DMS 273 treated with DMSO at 0.1 percent for 48 hours (cell line): ENCODE results near the gene COQ8A.
"Not testable (repeated sequence)": the region's sequence is repeated elsewhere in the genome, so short reads cannot be mapped to it uniquely, and the experiment has no call there.

ENCODE experiments used
- DNase-seq: peaks from one replicate; lab custom pipeline; 2025; lab: John Stamatoyannopoulos, UW

The COQ8A gene

DNA sequence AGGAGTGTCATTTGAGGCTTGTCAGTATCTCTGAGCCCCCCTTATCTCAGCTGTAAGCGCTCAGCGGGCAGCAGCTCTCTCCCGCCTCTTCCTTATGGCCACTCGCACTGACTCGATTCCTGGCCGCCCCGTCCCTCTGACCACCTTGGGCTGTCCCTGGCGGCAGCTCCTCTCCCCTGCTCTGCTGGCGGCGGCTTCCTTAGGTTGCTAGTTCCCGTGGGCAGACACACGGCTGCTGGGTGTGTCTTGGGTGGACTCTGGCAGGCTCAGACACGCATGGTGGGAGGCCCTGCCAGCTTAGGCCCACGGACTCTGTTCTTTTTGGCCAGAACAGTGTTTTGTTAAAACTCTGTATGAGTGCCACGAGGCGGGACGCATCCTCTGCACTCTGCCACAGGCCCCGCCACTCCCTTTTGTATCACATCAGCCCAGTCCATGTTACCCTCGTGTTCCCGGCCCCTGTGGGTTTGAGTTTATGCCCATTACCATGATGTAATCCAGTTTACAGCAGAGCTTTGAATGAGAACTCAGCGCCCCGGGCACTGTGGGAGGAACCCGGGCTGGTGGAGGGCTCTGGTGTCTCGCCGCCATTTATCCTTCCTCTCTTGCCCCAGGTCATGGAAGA lies 45.9 kb downstream of the COQ8A start:
- DNase-seq = no peak

DNA sequence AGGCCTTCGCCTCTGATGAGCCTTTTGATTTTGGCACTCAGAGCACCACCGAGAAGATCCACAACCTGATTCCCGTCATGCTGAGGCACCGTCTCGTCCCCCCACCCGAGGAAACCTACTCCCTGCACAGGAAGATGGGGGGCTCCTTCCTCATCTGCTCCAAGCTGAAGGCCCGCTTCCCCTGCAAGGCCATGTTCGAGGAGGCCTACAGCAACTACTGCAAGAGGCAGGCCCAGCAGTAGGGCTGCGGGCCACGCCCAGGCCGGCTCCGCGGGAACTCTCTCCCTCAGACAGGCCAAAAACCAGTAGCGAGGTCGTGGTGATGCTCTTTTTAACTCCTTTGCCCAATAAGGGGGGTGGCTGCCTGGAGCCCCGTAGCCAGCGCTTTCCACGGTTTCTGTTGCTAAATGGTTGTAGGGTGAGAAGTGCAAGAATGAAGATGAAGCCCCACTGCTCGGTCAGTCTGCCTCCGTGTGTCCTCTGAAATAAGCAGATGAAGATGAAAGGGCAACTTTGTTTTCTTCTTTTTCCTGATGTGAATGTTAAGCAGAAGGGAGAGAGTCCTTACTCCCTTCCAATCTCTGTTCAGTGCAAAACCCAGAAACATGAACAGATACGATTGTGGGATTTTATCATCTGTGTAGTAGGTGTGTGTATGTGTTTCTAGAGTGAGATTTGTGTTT lies 46.5 kb downstream of the COQ8A start:
- DNase-seq = no peak

DNA sequence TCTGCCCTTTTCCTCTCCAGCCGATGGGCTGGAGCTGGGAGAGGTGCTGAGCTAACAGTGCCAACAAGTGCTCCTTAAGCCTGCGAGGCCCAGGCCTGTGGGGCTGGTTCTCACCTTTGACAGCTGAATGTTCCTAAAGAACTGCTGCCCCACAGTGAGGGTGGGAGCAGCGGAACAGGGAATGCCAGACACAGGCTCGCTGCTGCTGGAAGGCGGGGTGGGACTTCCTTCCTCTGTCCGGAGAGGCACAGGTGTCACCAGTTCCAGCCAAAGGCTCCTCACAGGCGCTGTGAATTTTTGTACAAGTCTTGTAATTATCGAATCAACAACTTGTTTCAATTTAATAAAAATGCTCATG lies 47.1 kb downstream of the COQ8A start:
- no peak for DNase-seq

DNA sequence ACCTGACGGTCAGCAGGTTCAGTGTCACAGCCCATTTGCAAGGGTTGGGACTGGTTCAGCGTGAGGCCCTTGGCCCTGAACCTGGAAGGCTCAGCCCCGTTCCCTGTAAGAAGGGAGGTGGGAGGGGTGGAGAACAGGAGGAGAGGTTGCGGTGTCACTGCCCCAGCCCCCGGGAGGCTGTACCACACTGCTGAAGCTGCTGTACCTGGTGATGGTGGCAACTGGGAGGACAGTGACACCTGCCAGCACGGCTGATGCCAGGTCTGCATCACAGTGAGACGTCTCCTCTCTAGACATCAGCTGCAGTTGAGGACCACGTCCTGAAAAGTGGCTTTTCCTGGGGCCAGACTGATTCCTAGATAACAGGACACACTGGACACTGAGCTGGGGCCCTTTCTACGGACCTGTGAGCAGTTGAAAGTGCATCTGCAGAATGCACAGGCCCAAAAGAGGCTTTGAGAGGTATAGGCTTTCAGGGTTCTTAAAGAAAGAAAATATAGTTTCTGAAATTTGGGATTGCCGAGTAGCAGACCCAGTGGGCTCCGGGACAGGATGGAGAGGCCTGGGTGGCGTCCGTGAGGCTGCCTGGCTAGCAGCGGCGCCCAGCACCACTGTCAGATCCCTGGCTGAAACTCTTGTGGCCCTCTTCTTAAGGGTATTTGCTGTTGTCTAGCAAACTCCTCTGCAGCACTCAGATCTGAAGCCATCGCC lies 47.7 kb downstream of the COQ8A start:
- no peak for DNase-seq

DNA sequence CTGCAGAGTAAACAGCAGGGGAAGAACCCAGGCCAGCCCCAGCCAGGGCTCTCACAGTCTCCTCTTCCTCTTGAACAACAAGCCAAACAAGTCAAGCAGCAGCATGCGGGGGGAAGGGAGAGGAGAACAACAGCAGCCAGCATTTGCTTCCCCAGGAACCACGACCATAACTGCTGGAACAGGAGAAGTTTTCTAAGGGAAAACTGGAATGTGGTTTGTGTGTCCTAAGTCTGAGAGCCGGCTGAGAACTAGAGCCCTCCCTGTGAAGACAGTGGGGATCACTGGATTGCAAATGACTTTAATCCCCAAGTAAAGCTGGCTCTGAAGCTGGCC lies 48.2 kb downstream of the COQ8A start:
- DNase-seq = no peak

DNA sequence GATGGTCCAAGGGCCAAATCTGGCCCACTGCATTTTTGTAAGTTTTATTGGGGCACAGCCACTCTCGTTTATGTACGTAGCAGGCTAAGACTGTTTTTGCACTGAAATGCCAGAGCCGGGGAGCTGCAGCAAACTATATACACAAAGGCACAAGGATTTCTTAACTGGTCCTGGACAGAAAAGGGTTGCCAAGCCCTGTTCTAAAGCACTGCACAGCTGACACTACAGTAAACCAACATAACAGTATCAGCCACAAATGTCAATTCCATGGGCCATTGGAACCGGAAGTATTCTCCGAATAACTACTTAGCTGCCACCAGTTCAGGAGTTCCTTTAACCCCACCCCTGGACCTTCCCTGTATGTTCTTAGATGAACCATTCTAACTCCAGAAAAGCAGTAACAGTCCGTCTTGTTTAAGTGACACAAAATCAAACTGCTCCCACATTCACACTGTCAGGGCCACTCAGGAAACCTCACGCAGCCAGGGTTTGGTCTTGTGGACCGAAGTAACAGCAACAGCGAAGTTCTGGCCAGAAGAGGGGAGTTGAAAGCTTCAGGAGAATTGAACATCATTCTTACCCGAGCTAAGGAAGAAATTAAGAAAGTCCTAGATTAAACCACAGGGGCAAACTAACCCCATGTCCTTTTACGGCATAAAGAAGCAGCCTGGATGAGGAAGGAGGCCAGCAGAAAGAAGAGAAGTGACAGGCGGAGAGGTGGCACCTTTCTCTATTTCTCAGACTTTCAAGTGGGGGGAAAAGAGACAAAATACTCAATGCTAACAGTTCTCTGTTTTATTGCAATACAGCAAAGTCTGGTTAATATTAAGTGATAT lies 49.2 kb downstream of the COQ8A start:
- DNase-seq = no peak

DNA sequence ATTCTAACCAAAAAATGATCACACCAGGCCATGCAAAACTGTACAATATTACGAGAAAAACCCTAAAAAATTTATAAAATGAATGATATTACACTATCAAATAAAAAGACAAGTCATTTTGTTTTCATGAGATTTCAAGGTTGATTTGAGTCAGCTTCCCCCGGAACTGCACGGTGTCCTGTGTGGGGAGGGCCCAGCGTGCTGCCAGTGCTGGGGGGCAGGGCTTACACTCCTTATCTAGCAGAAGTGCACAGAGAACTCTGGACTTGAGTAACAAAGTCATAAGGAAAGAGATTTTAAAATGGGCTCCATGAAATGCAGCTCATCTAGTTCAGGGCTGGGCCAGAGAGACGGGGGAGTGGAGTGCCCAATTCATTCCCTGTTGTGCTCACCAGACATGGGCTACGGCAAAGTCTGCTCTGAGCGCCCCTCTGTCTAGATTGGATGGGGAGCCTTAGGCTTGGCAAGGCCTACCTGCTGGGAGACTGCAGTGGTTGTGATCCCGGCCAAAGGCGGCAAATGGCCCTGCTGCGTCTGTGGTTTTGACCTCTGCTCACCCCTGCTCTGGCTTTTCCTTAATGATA lies 50.1 kb downstream of the COQ8A start:
- DNase-seq = no peak

DNA sequence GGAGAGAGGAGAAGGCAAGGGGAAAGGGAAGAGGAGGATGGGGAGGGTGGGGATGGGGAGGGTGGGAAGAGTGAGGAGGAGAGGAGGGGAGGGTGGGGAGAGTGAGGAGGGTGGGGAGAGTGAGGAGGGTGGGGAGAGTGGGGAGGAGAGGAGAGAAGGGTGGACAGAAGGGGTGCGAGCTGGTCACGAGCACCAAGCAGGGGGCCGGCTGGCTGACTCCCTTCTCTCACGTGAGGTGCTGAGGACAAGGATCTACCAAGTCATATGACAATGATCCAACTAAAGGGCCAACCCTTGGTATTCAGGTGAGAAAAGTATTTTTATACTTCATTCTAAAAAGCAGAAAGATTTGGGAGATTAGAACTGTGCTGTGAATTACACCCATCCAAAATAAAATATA lies 51.8 kb downstream of the COQ8A start:
- DNase-seq = no peak

DNA sequence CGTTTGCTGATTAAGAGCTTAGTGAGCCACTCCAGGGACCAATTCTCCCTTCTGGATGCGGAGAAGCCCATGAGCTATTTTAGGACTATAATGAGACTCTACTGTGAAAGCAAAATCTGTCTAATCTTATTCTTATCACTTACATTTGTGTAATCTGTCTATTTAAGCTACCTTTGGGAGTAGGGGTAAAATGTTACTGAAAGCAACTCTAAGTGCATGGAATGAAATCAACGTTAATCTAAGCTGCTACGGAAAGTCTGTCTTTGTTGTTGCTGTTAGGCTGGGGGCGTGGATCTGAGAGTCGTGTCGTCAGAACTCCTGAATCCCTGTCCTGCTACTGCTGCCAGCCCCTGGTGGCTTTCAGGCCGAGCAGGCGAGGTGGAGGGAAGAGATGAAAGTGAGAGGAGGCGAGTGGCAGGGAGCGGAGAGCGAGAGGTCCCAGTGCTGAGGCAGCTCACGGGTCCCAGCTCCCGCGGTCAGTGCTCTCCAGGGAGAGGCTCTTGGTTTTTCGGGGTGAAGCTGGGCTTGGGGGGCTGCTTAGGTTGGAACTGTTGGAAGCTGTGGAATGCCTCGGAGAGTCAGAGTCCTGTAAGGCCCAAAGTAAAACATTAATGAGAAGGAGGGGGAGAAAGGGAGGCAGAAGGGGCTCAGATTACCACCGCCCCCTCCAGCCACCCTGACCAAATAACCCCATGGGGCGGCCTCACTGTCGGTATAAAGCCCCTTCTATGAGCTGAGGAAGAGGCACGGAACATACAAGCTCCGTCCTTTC lies 53.9 kb downstream of the COQ8A start:
- DNase-seq = no peak

DNA sequence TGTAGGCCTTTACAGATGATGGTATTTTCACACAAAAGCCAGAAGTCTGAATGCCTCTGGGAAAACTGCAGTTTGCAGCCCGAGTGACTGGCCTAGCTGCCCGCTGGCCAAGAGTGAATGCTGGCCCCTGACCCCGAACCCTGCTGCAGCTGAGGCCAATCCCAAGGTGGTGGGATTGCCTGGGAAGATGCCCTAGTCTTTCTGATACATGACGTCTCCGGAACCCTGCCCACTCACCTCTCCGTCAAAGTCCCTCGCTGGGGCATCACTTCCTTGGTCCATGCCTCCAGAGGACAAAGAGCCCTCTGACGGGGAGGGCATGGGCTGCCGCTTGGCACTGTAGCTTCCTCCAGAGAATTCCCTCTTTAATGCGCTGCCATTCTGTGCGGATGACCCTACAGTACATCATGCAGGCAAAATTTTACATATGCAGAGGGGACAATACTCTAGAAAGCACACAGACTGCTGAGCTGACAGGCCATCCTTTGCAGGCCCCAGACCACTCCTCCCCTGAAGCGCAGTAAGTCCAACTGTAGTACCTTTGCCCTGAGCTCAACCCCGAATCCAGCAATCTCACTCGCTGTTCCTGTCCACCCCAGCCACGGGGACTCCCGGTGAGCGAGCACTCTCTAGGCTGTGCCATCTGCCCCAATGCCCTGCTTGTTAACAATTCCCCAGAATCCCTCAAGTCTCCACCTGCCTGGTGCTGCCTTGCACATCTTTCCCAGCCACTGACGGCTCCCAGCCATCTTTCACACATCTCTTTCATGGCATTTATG lies 54.7 kb downstream of the COQ8A start:
- DNase-seq = no peak

DNA sequence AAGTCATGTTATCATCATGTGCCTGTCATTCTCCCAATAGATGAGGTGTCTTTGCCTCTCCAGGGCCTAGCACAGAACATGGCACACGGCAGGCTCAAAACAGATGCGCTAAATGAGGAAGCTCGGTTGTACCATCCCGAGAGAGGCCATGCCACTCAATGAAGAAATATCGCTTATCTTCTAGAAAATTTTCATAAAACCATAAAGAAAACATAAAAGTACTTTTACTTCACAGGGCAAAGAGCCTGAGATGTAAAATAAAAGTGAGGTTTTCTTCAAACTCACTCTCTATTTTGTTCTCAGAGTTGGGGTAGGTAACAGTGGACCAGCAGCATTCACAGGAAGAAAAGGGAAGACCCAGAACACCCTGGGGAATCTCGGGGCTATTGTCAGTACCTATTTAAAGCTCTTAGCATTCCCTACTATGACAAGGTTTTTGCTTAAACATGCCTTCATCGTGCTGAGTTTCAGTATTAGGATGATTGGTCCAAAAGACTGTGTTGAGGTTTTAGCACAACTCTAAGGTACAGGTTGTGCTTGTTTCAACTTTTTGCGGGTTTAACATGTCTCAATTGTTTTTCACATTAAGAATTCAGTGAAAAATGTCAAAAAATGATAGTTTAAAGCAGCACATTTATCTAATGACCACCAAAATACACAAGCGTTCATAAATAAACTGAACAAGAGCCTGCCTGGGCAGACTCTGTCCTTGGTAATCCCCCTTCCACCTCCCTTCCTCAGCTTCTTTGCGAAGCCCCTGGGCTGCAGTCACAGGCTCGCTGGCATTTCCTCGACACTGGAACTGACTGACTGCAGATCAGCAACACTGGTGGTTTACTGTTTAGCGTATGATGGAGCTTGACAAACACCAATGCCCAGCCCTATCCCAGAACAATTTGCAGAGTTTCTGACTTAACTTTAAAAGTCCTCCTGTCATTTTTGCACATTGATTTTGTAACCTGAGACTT lies 55.6 kb downstream of the COQ8A start:
- DNase-seq = no peak

DNA sequence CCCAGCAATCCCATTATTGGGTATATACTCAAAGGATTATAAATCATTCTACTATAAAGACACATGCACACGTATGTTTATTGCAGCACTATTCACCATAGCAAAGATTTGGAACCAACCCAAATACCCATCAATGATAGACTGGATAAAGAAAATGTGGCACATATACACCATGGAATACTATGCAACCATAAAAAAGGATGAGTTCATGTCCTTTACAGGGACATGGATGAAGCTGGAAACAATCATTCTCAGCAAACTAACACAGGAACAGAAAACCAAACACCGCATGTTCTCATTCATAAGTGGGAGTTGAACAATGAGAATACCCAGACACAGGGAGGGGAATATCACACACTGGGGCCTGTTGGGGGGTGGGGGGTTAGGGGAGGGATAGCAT lies 59.5 kb downstream of the COQ8A start:
- not testable (repeated sequence) for DNase-seq

DNA sequence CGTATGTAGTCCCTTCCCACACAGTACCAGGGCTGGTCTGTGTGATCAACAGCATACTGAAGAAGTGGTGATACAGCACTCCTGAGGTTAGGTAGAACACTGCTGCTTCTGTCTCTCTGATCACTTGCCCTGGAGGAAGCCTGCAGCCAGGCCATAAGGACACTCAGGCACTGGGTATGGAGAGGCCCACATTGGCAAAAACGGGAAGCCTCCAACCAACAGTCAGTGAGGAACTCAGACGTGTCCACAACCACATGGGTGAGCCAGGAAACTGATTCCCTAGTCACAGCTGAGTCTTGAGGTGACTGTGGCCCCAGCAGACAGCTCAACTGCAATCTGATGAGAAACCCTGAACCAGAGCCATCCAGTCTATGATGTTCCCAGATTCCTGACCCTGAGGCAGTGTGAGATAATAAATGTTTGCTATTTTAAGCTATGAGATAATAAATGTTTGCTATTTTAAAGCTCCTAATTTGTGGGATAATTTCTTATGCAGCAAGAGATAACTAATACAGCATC lies 62.5 kb downstream of the COQ8A start:
- no peak for DNase-seq

DNA sequence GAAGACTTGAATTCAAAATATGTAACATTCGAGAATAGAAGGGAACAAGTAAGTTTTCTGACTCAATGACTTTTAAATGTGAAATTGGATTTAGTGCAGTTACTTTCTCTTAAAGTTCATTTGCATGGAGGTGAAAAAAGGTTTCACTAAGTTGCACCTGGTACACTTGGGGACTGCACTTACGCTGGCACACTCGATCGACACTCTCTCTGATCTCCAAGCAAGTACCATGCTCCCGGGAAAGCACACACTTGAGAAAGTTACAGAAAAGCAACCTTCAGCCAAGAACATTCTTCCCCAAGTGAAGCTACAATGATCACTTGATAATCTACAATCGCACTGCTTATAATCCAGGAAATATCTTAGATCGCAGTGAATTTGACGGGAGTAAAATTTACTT lies 63.1 kb downstream of the COQ8A start:
- no peak for DNase-seq

DNA sequence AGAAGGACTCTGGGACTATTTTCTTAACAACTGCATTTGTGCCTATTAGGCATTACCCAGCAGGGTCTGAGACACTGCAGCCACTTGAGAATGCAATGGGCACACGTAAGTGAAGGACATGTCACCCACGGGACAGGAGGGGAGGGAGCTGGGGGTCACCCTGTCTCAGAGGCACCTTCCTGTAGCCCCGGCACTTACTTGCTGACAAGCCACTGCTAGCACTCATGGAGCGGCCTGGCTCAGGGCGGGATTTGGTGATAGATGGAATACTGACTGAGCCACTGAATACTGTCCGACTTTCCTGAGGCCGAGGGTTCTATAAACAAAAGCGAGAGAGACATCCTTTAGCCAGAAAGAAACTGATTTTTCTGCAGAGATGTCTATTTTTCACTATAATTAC lies 64.7 kb downstream of the COQ8A start:
- DNase-seq = no peak

DNA sequence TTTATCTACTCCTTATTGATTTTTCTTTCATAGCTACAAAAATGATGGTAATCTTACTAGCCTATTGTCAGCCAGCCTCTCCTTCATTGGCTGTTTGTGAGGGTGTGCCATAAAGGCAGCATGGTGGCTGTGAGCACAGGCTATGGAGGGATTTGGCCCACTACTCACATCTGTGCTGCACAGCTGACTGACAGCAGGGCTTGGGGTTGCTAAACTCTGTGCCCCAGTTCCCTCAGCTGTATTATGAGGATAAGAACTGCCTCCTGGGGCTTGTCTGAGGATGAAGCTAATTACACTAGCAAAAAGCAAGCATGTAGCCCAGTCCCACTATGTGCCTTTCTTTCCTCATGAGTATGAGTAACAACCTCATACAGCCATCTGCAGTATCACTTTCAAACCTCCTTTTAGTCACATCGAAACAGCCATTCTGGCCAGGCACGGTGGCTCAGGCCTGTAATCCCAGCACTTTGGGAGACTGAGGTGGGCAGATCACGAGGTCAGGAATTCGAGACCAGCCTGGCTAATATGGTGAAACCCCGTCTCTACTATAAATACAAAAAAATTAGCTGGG lies 66.2 kb downstream of the COQ8A start:
- DNase-seq = no peak

DNA sequence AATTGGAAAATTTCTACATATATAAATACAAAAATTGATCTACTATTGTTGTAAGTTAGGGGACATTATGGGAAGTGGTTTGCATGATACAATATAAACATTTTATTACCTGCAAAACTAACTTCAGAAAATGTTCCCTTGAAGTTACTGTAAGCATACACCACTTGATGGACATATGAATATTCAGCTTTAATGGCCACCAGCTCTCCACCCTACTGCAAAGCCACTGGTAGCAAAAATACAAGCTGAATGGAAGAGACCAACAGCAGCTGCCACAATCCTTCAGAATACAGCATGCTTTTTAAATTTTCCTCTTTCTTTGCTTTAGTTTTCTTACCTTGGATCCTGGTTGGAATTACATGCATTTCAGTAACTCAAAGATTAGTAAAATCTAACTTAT lies 69.8 kb downstream of the COQ8A start:
- no peak for DNase-seq

DNA sequence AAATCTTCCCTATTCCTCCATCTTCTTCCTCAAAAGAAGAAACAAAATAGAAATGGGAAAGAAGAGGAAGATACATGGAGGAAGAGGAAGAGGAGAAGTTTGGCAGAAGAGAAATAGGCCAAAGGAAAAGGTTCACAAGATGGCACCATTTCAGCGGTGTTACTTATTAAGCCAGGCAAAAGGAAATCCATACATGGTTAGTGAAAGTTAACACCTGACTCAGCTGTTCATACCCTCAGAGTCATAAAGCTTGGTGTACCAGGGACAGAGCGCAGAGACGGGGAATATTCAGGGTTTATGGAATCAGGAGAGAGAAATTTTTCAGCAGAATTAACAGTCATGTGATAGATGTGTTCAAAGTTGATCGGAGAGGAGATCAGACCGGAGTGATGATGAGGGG lies 70.6 kb downstream of the COQ8A start:
- no peak for DNase-seq

DNA sequence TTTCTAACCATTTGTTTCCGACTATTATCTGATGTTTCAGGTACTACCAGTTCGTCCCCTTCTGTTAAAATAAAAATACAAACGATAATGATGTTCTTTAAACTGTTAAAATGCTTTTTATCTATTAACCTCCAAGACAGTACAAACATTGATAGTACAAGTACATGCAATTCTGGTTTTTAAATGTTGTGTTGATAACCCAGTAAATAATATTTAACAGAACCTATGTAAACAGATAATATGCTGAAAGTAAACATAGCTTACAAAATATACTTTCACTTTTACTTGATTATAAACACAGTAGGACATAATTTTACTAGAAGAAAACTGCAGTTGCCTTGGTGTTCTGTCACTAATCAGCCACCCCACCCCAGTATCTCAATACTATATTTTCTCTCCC lies 76.9 kb downstream of the COQ8A start:
- no peak for DNase-seq
